8988T (cell line): ENCODE results near the gene DCTN2.
"Not testable (repeated sequence)": the region's sequence is repeated elsewhere in the genome, so short reads cannot be mapped to it uniquely, and the experiment has no call there.

Experiments
- DNase-seq: peaks from one replicate; pipeline ENCODE4 v3.0.0; 2011

Gene DCTN2

DNA sequence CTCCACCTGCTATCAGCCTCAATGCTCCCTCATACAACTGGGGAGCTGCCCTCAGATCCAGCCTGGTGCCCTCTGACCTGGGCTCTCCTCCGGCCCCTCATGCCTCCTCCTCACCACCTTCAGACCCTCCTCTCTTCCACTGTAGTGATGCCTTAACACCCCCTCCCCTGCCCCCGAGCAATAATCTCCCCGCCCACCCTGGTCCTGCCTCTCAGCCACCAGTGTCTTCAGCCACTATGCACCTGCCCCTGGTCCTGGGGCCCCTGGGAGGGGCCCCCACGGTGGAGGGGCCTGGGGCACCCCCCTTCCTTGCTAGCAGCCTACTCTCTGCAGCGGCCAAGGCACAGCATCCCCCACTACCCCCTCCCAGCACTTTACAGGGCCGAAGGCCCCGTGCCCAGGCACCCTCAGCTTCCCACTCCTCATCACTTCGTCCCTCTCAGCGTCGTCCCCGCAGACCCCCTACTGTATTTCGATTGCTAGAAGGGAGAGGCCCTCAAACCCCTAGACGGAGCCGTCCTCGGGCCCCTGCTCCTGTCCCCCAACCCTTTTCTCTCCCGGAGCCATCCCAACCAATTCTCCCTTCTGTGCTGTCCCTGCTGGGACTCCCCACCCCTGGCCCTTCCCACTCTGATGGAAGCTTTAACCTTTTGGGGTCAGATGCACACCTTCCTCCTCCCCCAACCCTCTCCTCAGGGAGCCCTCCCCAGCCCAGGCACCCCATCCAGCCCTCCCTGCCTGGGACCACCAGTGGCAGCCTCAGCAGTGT is 21.2 kb downstream of the DCTN2 start:
- no peak for DNase-seq

DNA sequence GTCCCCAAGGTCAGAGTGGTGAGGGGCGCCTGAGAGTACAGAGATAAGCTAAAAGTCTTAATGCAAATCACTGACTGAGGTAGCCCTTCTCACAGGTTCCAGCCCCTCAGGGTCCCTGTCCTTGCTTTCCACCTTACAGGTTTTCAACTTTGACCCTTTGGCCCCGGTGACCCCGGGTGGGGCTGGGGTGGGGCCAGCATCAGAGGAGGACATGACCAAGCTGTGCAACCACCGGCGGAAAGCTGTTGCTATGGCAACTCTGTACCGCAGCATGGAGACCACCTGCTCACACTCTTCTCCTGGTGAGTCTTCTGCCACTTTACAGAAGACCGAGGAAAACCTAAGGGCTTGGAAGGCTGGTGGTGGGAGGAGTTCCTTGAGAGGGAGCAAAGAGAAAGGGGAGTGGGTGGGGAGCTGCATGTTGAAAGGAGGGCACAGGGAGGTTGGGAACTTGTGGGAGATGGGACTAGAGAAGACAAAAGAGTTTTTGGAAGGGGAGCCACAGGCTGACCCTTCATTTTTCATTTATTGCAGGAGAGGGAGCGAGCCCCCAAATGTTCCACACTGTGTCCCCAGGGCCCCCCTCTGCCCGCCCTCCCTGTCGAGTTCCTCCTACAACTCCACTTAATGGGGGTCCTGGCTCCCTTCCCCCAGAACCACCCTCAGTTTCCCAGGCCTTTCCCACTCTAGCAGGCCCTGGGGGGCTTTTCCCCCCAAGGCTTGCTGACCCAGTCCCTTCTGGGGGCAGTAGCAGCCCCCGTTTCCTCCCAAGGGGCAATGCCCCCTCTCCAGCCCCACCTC is 22.0 kb downstream of the DCTN2 start:
- DNase-seq: no peak

DNA sequence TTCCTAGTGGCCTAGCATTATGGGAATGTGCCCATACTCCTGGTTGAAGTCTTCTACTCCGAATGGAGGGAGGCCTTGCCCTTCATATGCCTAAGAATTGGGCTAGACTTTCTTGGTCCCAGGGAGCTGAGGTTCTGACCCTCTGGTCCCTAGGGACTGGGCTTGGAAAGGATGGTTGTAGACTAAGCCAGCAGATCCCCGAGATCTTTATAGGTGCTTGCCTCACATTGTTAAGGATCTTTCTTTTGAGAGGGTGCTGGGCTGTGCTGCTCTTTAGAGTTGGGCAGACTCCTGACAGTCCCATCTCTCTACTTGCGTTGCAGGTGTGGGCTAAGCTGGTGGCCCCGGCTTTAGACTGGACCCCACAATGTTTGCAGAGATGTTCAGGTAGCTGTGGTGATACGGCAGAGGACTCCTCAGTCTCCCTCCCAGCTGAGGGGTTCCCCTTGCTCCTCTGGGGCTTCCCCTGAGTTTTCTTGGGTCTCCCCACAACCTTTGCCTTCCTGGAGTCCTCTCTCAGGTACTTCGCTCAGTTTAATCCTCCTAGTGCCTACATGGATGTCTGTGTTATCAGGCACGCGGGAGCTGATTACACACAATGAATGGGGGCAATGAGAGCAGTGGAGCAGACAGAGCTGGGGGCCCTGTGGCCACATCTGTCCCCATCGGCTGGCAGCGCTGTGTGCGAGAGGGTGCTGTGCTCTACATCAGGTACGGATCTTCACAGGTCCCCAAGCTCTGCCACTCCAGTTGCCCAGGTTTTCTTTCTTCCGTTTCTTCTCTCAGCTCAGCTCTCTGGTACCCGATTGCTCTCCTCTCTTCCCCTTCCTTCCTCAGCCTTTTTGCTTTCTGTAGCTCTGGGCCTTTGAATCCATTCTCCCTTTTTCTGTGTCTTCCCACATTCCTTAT is 23.0 kb downstream of the DCTN2 start:
- no peak for DNase-seq

DNA sequence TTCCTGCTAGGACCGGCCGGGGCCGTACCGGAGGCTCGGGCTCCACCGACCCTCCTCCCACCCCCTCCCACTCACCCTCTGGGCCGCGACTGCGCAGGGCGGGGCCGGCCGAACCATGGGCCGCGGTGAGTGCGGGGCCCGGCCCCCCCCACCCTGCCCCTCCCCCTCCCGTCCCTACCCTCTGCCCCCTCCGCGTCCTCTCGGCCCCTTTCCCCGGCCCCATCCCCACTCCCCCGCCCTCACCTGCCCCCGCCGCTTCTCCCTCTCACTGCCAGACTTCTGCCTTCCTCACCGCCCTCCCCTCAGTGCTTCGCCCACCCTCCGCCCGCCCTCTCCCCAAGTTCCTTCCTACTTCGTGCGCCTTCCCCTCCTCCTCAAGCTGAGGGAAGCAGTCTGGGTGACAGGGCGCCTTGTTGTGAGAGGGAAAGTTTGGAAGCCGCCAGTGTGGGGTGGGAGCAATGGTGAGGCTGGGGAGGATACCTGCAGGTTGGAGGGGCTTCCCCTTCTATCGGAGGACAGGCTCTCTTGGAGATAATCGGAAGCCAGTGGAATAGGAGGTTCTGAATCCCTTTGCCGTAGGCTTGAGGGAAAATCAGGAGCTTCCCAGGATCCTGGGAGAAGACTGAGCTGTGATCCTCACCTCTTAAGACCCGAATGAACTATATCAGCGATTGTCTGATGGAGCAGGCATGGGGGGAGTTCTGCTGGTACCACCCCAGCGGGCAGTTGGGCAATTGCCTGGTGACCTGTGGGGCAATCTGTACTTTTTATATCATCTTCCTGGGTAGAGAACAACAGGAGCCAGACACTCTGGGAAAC is 23.9 kb downstream of the DCTN2 start:
- DNase-seq: no peak

DNA sequence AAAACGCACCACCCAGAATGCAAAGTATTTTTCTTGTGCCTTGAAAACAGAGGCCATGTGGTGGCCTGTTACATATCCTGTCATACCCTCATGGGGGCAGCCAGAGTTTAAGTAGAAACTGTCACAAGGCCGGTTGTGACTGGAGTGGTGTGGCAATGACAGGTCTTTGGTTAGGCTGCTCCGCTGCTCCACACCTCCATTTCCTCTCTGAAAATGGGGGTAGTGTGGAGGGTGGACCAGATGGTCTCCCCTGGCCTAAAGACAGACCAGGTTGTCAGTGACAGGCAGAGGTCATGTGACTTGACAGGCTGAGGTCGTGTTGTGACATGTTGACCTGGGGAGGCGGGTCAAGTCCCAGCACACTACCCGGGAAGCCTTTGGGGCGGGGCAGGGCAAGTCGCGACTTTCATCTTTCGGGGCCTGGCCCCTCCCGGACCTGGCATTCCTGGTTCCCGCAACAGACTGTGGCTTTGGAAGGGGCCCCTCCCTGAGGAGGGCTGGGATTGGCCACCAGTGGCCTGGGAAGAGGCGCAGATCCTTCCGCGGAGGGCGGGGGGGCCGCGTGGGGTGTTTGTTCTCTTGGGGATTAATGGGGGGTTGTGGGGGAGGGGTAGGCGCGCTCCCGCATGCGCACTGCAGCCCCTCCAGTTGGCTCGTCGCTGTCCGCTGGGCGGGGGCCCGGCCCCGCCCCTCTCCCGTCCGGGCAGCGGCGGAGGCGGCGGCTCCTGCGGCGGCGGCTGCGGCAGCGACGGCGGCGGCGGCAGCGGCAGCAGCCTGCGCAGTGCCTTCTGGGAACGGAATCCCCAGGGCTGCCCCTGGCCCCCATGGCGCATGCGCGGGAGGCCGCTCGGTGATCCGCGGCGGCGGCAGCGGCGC is 24.7 kb downstream of the DCTN2 start, which contains the start of gene MBD6:
TSS of gene MBD6 (plus strand) at position 814 of the 876 bp plus-strand sequence. CDS start 1,480 bp downstream, outside the sequence.
- DNase-seq: peak; percentile 99

DNA sequence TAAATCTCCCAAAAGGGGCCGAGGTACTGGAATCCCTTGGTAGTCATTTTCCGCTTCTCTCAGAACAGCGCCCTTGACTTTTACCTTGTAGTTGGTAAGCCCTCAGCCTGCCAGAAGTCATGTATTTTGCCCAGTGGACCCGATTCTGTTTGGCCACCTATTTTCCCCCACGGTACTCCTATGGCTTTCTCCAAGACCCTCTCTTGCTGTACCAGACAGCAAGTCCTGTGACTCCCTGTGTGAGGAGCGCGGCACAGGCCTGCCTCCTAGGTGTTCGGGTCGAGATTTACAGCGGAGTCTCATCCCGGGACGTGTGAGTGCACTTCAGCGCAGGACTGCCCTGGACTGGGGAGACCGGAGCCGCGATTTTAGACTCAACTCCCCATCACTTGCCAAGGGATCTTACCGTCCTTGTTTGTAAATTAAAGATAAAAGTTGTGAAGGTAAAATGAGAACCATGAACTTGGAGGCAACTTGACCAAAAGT is 25.4 kb downstream of the DCTN2 start:
- DNase-seq: no peak

DNA sequence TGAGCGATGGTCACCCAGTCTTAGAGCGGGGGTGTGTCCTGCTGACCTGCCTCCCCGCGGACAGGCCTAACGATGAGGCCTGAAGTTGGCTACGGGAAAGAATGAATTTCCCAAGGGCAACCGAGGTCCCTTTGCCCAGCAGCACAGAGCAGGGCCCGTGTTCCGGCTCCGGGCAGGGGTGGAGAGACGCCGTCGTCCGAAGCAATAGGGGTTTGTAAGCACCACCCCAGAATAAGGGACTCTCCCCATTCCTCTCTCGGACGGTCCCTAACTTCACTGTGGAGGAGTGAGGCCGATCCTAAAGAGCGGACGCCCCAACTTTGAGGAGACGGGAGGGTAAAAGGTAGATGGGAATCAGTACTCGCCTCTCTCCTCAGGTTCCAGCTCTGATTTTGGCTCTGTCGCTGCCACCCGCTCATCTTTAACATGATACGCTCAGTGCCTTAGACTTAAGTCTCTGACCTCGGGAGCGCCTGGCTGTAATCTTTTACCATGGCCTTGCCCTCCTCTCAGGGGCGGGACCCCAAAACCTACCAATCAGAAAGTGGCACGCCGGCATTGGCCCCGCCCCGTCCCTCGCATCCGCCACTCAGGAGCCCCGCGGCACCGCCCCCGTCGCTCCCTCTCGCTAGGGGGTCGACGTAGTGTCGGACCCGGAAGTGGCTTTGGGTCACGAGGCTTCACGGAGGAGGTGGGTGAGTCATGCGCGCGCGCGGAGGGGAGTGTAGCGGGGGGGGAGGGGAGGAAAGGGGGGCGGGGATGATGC is 26.8 kb downstream of the DCTN2 start, which contains the start of gene DDIT3:
TSS of gene DDIT3 (minus strand) at position 462 of the 766 bp plus-strand sequence. CDS start 3,108 bp downstream, outside the sequence.
- peak; percentile 81 for DNase-seq

DNA sequence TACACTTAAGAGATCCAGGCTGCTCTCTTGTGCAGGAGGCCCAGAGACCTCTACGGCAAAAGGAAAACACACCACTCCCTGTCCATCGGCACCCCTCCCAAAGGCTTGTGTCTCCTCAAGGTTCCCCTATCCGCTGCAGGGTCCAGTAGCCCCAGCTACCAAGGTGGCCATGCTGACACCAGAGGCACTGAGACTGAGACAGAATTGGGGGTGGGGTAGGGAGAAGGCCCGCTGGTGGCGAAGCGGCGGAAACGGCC is 27.3 kb downstream of the DCTN2 start:
- no peak for DNase-seq

DNA sequence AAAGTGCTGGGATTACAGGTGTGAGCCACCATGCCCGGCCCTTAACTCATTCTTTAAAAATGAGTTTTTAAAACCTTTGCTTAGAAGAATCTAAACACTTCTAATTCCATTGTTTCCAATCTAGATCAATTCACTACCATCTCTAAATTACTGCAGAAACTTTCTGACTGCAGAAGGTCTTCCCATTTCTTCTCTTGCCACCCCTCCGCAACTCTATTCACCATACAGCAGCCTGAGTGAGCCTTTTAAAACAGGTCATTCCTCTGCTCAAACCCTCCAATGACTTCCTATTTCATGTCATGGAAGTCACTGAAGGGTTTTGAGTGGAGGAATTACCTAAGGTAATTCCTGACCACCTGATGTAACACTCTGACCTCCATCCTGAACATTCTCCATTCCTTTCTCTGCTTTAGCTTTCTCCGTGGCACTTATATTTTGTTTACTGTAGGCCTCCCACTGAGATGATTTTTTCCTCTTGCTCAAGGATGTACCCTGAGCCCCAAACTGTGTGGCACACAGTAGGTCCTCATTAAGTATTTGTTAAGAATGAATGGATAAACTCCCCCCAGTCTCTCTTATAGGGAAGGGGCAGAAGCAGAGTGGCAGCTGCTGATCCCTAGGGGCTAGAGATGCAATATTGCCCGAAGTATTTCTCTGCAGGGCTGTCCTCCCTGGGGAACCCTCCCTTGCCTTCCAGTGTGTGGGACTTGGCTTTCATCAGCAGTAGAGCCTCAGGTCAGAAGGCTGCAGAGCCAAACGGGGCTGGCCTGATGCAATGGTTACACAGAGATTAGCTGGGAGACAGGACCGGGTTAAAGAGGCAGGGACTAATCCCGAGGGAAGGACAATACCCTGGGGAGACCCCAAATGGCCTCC is 27.8 kb downstream of the DCTN2 start:
- no peak for DNase-seq

DNA sequence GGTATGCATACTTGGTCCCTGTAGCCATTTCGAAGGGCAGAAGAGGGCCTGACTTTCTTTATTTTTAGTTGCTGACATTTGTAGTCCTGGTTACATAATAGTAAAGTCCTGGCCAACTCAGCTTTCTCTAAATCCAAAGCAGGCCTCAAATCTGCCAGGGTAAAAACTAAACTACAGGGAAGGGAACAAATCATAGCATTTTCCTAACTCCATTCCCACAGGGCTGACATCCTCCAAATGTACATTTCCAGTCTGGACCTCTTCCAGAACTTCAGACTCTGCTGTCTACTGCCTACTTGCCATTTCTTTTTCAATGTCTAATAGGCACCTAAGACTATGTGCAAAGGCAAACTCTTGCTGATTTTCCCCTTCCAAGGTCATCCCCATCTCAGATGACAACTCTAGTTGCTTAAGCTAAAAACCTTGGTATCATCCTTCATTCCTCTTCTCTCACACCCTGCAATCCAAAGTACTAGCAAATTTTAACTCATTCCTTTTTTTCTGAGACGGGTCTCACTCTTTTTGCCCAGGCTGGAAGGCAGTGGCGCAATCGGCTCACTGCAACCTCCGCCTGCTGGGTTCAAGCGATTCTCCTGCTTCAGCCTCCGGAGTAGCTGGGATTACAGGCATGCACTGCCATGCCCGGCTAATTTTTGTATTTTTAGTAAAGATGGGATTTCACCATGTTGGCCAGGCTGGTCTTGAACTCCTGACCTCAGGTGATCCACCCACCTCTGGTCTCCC is 28.6 kb downstream of the DCTN2 start:
- DNase-seq: no peak

DNA sequence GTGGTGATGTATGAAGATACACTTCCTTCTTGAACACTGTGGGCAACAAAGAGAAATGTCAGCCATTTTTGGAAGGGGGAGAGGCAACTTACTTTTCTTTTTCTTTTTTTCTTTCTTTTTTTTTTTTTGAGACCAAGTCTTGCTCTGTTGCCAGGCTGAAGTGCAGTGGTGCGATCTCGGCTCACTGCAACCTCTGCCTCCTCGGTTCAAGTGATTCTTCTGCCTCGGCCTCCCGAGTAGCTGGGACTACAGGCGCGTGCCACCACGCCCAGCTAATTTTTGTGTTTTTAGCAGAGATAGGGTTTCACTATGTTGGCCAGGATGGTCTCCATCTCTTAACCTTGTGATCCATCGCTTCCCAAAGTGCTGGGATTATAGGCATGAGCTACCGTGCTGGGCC is 29.3 kb downstream of the DCTN2 start:
- not testable (repeated sequence) for DNase-seq

DNA sequence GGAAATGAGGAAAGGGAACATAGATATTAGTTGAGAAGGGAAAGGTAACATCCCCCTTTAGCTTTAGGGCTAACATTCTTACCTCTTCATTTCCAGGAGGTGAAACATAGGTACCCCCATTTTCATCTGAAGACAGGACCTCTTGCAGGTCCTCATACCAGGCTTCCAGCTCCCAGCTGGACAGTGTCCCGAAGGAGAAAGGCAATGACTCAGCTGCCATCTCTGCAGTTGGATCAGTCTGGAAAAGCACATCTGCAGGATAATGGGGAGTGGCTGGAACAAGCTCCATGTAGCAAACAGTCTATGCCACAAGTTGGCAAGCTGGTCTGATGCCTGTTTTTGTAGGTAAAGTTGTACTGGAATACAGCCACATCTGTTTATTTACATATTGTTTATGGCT is 29.8 kb downstream of the DCTN2 start:
- DNase-seq: no peak

DNA sequence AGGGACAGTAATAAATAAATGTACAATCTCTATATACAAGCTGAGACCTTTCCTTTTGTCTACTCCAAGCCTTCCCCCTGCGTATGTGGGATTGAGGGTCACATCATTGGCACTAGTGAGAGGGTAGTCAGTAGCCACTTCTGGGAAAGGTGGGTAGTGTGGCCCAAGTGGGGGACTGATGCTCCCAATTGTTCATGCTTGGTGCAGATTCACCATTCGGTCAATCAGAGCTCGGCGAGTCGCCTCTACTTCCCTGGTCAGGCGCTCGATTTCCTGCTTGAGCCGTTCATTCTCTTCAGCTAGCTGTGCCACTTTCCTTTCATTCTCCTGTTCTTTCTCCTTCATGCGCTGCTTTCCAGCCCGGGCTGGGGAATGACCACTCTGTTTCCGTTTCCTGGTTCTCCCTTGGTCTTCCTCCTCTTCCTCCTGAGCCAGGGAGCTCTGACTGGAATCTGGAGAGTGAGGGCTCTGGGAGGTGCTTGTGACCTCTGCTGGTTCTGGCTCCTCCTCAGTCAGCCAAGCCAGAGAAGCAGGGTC is 30.3 kb downstream of the DCTN2 start:
- DNase-seq: no peak

DNA sequence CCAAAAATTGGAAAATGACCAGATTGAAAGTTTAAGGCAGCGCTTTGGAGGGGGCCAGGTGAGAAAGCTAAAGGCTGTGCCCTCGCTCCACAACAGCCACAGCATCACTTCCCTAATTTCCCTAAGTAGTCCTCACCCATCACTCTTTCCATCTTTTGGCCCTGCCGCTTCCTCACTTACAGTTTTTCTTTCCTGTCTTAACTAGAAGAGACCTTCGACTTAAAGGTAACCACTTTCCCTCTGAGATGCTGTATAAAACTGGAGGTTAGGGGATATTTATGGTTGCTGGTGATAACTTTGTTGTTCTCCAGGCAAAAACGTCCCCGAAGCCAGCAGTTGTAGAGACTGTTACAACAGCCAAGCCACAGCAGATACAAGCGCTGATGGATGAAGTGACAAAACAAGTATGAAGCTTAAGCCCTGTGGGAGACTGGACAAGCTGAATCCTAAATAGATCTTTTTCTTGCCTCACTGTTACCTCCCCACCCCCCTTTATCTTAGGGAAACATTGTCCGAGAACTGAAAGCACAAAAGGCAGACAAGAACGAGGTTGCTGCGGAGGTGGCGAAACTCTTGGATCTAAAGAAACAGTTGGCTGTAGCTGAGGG is 31.0 kb downstream of the DCTN2 start:
- DNase-seq: no peak

DNA sequence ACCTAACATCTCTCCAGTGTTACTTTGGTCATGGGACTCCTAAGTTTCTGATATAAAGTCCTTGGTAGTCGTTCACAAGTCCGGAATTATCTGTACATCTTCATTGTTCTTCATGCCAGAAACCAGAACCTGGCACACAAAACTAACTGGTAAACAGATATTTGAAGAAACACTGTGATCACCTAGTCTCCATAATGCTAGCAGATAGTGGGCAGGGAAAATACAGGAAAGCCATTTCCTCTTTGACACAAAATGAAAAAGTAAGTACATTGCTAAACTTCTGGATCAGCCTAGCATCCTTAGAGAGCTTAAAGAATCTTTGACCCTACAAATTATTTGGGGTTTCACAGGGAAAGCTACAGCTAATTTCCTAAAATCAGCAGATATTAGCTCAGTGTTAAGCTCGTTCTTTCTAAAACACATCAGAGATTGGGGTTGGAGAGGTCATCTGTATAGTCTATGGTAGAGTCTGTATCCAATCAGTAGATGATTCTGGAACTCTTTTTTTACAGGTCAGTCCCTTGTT is 31.5 kb downstream of the DCTN2 start:
- no peak for DNase-seq

DNA sequence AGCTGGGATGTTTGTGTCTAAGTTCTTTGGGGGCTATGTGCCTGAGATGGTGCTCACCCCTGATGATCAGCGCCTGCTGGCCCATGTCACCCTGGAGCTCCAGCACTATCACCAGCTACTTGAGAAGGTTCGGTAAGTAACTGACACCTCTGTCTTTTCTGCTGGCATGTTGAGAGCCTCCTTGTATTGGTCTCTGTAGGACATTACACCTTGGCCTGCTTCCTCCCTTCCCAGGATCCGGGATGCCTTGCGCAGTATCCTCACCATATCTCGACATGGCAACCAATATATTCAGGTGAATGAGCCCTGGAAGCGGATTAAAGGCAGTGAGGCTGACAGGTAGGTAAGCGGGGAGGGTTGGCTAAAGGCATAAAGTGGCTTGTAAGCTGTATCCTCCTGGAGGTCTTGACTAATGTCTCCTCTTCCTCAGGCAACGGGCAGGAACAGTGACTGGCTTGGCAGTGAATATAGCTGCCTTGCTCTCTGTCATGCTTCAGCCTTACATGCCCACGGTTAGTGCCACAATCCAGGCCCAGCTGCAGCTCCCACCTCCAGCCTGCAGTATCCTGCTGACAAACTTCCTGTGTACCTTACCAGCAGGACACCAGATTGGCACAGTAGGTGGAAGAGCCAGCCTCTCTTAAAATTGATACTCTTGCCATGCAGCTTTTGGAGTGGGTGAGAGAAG is 32.1 kb downstream of the DCTN2 start:
- DNase-seq: no peak

DNA sequence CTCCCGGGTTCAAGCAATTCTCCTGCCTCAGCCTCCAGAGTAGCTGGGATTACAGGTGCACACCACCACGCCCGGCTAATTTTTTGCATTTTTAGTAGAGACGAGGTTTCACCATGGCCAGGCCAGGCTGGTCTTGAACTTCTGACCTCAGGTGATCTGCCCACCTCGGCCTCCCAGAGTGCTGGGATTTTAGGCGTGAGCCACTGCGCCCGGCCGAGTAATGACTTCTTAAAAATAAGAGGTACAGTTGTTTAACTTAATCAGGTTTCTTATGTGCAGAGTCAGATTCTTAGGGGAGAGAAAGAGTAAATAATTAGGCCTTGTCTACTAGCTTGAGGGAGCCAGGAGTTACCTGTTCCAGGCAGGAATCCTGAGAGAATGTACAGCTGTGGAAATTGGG is 32.7 kb downstream of the DCTN2 start:
- not testable (repeated sequence) for DNase-seq
